K562 (cell line): Measurements from ENCODE around the gene STAT4. TPM values are rescaled to one million over a fixed set of nuclear protein-coding genes. Genes with fewer than 3 reads are reported as not detected.

Source experiments
- ATAC-seq: fragments of 200-7000 bp; cut with Tn5 transposase; 3 replicates; pipeline ENCODE4 v1.9.1; 2020; ENCODE audit warnings: moderate library complexity
- BruUV-seq: library from RNA; stranded (reverse); fragments of 400-500 nt; replicated peaks from 2 replicates; lab custom pipeline; 2021; lab: Mats Ljungman, UMichigan
- CTCF ChIA-PET: fragments of 300-600 bp; formaldehyde crosslinking; extraction: SDS; loops from one replicate; lab custom pipeline; 2021; ENCODE audit warnings: low intra/inter-chr PET ratio; lab: Yijun Ruan, JAX
- POLR2A ChIA-PET: fragments of 300-600, 350-650 bp; sonication (Branson Sonifier 250); formaldehyde crosslinking; extraction: SDS; loops from one replicate; lab custom pipeline; 2021; ENCODE audit warnings: antibody characterized with exemption, inconsistent platforms; lab: Yijun Ruan, JAX
- DNase-seq, 4 experiments: peaks; one replicate each; pipeline versions ENCODE4 v3.0.0 to v3.0.0-alpha.2; 2011 to 2018; ENCODE audit warnings: low spot score in 3 of 4, mixed read lengths in 3 of 4; ENCODE audit errors: extremely low read depth in 1 of 4
- FAIRE-seq: peaks from 2 replicates; lab custom pipeline; 2011; peaks lifted over from hg19 to GRCh38; lab: Jason Lieb, UNC
- H2AFZ ChIP-seq: 2 replicates; pipeline ENCODE4 v1.6.0; 2011; ENCODE audit warnings: low read depth, low read length, control low read depth, inconsistent platforms
- H3K27ac ChIP-seq: fragments of 200-600 bp; 3 replicates; pipeline ENCODE4 v1.8.0; 2011; ENCODE audit warnings: low read depth, mild to moderate bottlenecking, control low read depth, inconsistent platforms, low read length, moderate library complexity, mixed read lengths; ENCODE audit errors: extremely low read depth
- H3K27me3 ChIP-seq, 2 experiments: fragments of 300-600 bp in 1 of 2; 2 replicates in 1 of 2; 3 replicates in 1 of 2; pipeline versions ENCODE4 v1.6.0 to v1.8.0; 2011; ENCODE audit warnings: inconsistent platforms in 2 of 2, low read length in 2 of 2, mild to moderate bottlenecking in 1 of 2, mixed read lengths in 1 of 2, moderate library complexity in 1 of 2; ENCODE audit not compliant: control insufficient read depth in 2 of 2, insufficient read depth in 2 of 2
- H3K36me3 ChIP-seq: fragments of 300-600 bp; 3 replicates; pipeline ENCODE4 v1.8.0; 2011; ENCODE audit warnings: mild to moderate bottlenecking, low read length, inconsistent platforms; ENCODE audit not compliant: control insufficient read depth, insufficient read depth
- H3K4me1 ChIP-seq, 2 experiments: fragments of 200-600 bp in 1 of 2; replicated peaks in 1 of 2; 2 replicates in 1 of 2; 3 replicates in 1 of 2; pipeline versions ENCODE4 v1.5.1 to v1.8.0; 2011; ENCODE audit warnings: inconsistent platforms in 2 of 2, low read length in 2 of 2, mild to moderate bottlenecking in 1 of 2, mixed read lengths in 1 of 2, moderate library complexity in 1 of 2; ENCODE audit not compliant: control insufficient read depth in 2 of 2, insufficient read depth in 2 of 2
- H3K4me2 ChIP-seq: 2 replicates; pipeline ENCODE4 v1.6.1; 2011; ENCODE audit warnings: low read length, control low read depth, inconsistent platforms, mixed read lengths; ENCODE audit not compliant: insufficient read depth
- H3K4me3 ChIP-seq: fragments of 200-600 bp; sonication (generic), shearing (Covaris generic); 2 replicates; pipeline ENCODE4 v1.5.1; 2016; ENCODE audit warnings: control low read depth, inconsistent platforms
- H3K79me2 ChIP-seq: fragments of 200-600 bp; 3 replicates; pipeline ENCODE4 v1.8.0; 2011; ENCODE audit warnings: low read length, inconsistent platforms; ENCODE audit not compliant: control insufficient read depth, insufficient read depth
- H3K9ac ChIP-seq, 2 experiments: 2 replicates each; pipeline versions ENCODE4 v1.6.0 to v1.6.1; 2011; ENCODE audit warnings: low read depth in 2 of 2, low read length in 2 of 2, control low read depth in 1 of 2, inconsistent platforms in 1 of 2, mild to moderate bottlenecking in 1 of 2, mixed read lengths in 1 of 2; ENCODE audit not compliant: insufficient read depth in 1 of 2
- H3K9me1 ChIP-seq: one replicate; pipeline ENCODE4 v1.6.0; 2011; ENCODE audit warnings: inconsistent platforms, mild to moderate bottlenecking, low read length, moderate library complexity; ENCODE audit not compliant: control insufficient read depth, insufficient read depth
- H3K9me3 ChIP-seq: replicated peaks from 2 replicates; pipeline ENCODE4 v1.5.1; 2011; ENCODE audit warnings: low read depth, low read length, inconsistent platforms; ENCODE audit not compliant: control insufficient read depth, insufficient read depth
- H4K20me1 ChIP-seq: replicated peaks from 2 replicates; pipeline ENCODE4 v1.6.1; 2011; ENCODE audit warnings: low read length, inconsistent platforms, mixed read lengths; ENCODE audit not compliant: control insufficient read depth, insufficient read depth
- DACH1 ChIP-seq: fragments of 450-650 bp; IDR thresholded peaks from 2 replicates; pipeline ENCODE4 v1.6.1; 2018; ENCODE audit not compliant: partially characterized antibody
- E2F4 ChIP-seq: sonication (generic); formaldehyde crosslinking; IDR thresholded peaks from 2 replicates; pipeline ENCODE4 v1.8.0; 2022; ENCODE audit warnings: mild to moderate bottlenecking, low read depth, missing genetic modification reagents
- ELK1 ChIP-seq: sonication (generic); formaldehyde crosslinking; IDR thresholded peaks from 2 replicates; pipeline ENCODE4 v1.8.1; 2022; ENCODE audit warnings: missing genetic modification reagents
- EP400 ChIP-seq: fragments of 450-650 bp; IDR thresholded peaks from 2 replicates; pipeline ENCODE4 v1.6.1; 2017; ENCODE audit warnings: antibody characterized with exemption, mild to moderate bottlenecking, moderate library complexity
- KLF13 ChIP-seq: fragments of 450-650 bp; IDR thresholded peaks from 2 replicates; pipeline ENCODE4 v1.6.1; 2016; ENCODE audit warnings: missing genetic modification characterization, low read depth, mild to moderate bottlenecking, missing compliant biosample characterization, moderate library complexity, borderline replicate concordance
- SNRNP70 ChIP-seq: fragments of 200-400 bp; formaldehyde crosslinking; optimal IDR thresholded peaks from 2 replicates; pipeline ENCODE3; 2017; ENCODE audit warnings: low read depth, low read length
- TCFL5 ChIP-seq: fragments of 250-450 bp; sonication (Bioruptor Pico); conservative IDR thresholded peaks from 2 replicates; pipeline ENCODE4 v1.6.1; 2021; ENCODE audit warnings: mild to moderate bottlenecking, moderate library complexity, matching md5 sums
- USF1 ChIP-seq: sonication (generic); formaldehyde crosslinking; IDR thresholded peaks from 2 replicates; pipeline ENCODE4 v1.9.0; 2022; ENCODE audit warnings: mild to moderate bottlenecking, missing genetic modification reagents
- ZBTB40 ChIP-seq, 2 experiments: fragments of 450-650 bp in 1 of 2; sonication (generic) in 1 of 2; formaldehyde crosslinking in 1 of 2; IDR thresholded peaks; 2 replicates each; pipeline versions ENCODE4 v1.7.1 to v1.9.0; 2016 to 2022; ENCODE audit warnings: inconsistent platforms in 1 of 2, mild to moderate bottlenecking in 1 of 2, missing genetic modification reagents in 1 of 2
- ZEB2 ChIP-seq: fragments of 450-650 bp; IDR thresholded peaks from 2 replicates; pipeline ENCODE4 v1.6.1; 2016
- in situ Hi-C: fragments of 300-500 bp; cut with MboI; formaldehyde crosslinking; loops from 4 replicates; pipeline ENCODE4 v1.15.0; 2018; ENCODE audit warnings: inconsistent platforms, mixed read lengths
- intact Hi-C: fragments of 100-400 bp; cut with micrococcal nuclease; formaldehyde crosslinking; loops from 2 replicates; pipeline ENCODE4 v1.14.2; 2022
- polyA plus RNA-seq, 8 experiments: library from polyadenylated mRNA; depleted of rRNA in 4 of 8; stranded (reverse) in 5 of 8; unstranded in 3 of 8; fragments of >200 nt; fragmentation: Nextera tagmentation in 2 of 8; fragmentation: Illumina TruSeq in 1 of 8; extraction: Ambion mirVana in 2 of 8; extraction: Trizol in 1 of 8; gene quantifications; 2 replicates each; pipeline versions ENCODE4 v1.2.1 to v1.2.3, GENCODE V29; 2011 to 2014; ENCODE audit warnings: inconsistent platforms in 1 of 8, missing spikeins in 1 of 8
- total RNA-seq, 7 experiments: library from RNA; depleted of rRNA in 6 of 7; stranded (reverse); fragments of >200 nt in 6 of 7; fragmentation: Illumina TruSeq in 2 of 7; extraction: Trizol in 2 of 7; gene quantifications; 2 replicates each; pipeline versions ENCODE4 v1.2.1 to v1.2.3, GENCODE V29; 2011 to 2021; ENCODE audit warnings: low replicate concordance in 1 of 7

Gene STAT4
- total and polyA plus RNA-seq, 9 of the 15 experiments (the other 6 are each of a cell fraction or from before 2014, with no cell fraction given): 0.01 to 0.06 (median 0.03) TPM; not detected in 6

- Histone ChIP-seq H3K9me3 (no peaks in the 10 kb centered on the region), H3K27ac (no peak overlapping the region), H4K20me1 (no peaks in the 10 kb centered on the region), H2AFZ (no peak overlapping the region), H3K36me3 (no peaks in the 10 kb centered on the region), H3K9me1 (no peaks in the 10 kb centered on the region), H3K4me2 (no peak overlapping the region), H3K4me1 (no peaks in the 10 kb centered on the region), H3K4me3 (no peak overlapping the region), H3K27me3 (no peaks in the 10 kb centered on the region), H3K9ac (no peak overlapping the region), H3K79me2 (no peaks in the 10 kb centered on the region)
- FAIRE-seq: no peak
- no peak for ATAC-seq
- intact Hi-C loops: no loop called here
- in situ Hi-C loops: no loop called here
- no TSS peak for BruUV-seq
- POLR2A ChIA-PET: no interaction called here
- no peak for DNase-seq
- CTCF ChIA-PET: no interaction called here
- TF ChIP-seq SNRNP70: no peak
- no peak for TF ChIP-seq ELK1 (CRISPR knock-in tag)
- no peak for TF ChIP-seq ZEB2
- no peak for TF ChIP-seq E2F4
- TF ChIP-seq EP400: no peak
- TF ChIP-seq KLF13 (tag): no peak
- no peak for TF ChIP-seq TCFL5 (CRISPR knock-in tag)
- no peak for TF ChIP-seq DACH1
- no peak for TF ChIP-seq USF1
- no peak for TF ChIP-seq ZBTB40 (IDR thresholded peaks at IDR 0.05)
- TF ChIP-seq ZBTB40 (CRISPR knock-in tag; IDR thresholded peaks at IDR 0.05): no peak
These were observed 32.7 kb upstream of the STAT4 start for GRCh38 chr2:191183516-191183915.
